H1 (cell line): ENCODE results near the gene AMZ1. TPM values are rescaled to one million over a fixed set of nuclear protein-coding genes. Genes with fewer than 3 reads are reported as not detected.

Experiments used
- CTCF ChIA-PET: fragments of 300-600 bp; sonication (Branson Sonifier 250); formaldehyde crosslinking; loops from one replicate; lab custom pipeline; 2021; ENCODE audit not compliant: partially characterized antibody; lab: Charles Lee
- POLR2A ChIA-PET: fragments of 300-600 bp; sonication (Branson Sonifier 250); formaldehyde crosslinking; loops from one replicate; lab custom pipeline; 2021; ENCODE audit warnings: inconsistent platforms; ENCODE audit not compliant: partially characterized antibody; lab: Charles Lee
- DNase-seq, 2 experiments: peaks; one replicate each; pipeline versions ENCODE4 v3.0.0 to v3.0.0-alpha.2; 2010 to 2022; ENCODE audit warnings: low spot score in 2 of 2, low read depth in 1 of 2, mixed read lengths in 1 of 2
- FAIRE-seq: peaks from 2 replicates; lab custom pipeline; 2011; peaks lifted over from hg19 to GRCh38; lab: Jason Lieb, UNC
- H2AFZ ChIP-seq: 2 replicates; pipeline ENCODE4 v1.8.1; 2012; ENCODE audit warnings: low read length, inconsistent platforms
- H2AK5ac ChIP-seq: 2 replicates; pipeline ENCODE4 v1.6.1; 2013; ENCODE audit warnings: low read depth, low read length
- H2BK120ac ChIP-seq: replicated peaks from 2 replicates; pipeline ENCODE3; 2013; ENCODE audit warnings: low read depth, low read length, inconsistent platforms
- H2BK12ac ChIP-seq: 2 replicates; pipeline ENCODE4 v1.6.1; 2013; ENCODE audit warnings: low read depth, low read length
- H2BK15ac ChIP-seq: 2 replicates; pipeline ENCODE4 v1.6.1; 2013; ENCODE audit warnings: low read length
- H2BK20ac ChIP-seq: 2 replicates; pipeline ENCODE4 v1.6.1; 2013; ENCODE audit warnings: low read length
- H2BK5ac ChIP-seq: 2 replicates; pipeline ENCODE4 v1.6.1; 2013; ENCODE audit warnings: low read depth, low read length
- H3K14ac ChIP-seq: 2 replicates; pipeline ENCODE4 v1.6.1; 2013; ENCODE audit warnings: inconsistent platforms; ENCODE audit not compliant: insufficient read length
- H3K18ac ChIP-seq: 2 replicates; pipeline ENCODE4 v1.6.1; 2013; ENCODE audit warnings: low read length; ENCODE audit errors: extremely low read depth
- H3K23ac ChIP-seq: 2 replicates; pipeline ENCODE4 v1.6.1; 2013; ENCODE audit warnings: inconsistent platforms; ENCODE audit not compliant: insufficient read length
- H3K23me2 ChIP-seq: 2 replicates; pipeline ENCODE4 v1.6.1; 2013; ENCODE audit warnings: low read depth, low read length
- H3K27ac ChIP-seq: 2 replicates; pipeline ENCODE4 v1.6.1; 2011; ENCODE audit warnings: low read depth, low read length, inconsistent platforms
- H3K27me3 ChIP-seq, 4 experiments: replicated peaks in 1 of 4; 1 replicate in 1 of 4; 2 replicates in 3 of 4; pipeline versions ENCODE4 v1.6.1 to v1.8.1; 2011 to 2013; ENCODE audit warnings: low read length in 3 of 4, mild to moderate bottlenecking in 3 of 4, inconsistent platforms in 2 of 4, mixed read lengths in 2 of 4, moderate library complexity in 1 of 4; ENCODE audit not compliant: control insufficient read depth in 3 of 4, insufficient read depth in 3 of 4; ENCODE audit errors: extremely low read depth in 1 of 4
- H3K36me3 ChIP-seq, 4 experiments: 2 replicates each; pipeline versions ENCODE4 v1.6.1 to v1.8.1; 2011 to 2013; ENCODE audit warnings: mild to moderate bottlenecking in 4 of 4, low read length in 3 of 4, moderate library complexity in 2 of 4, control low read depth in 1 of 4, inconsistent platforms in 1 of 4; ENCODE audit not compliant: insufficient read depth in 4 of 4, control insufficient read depth in 2 of 4
- H3K4ac ChIP-seq: replicated peaks from 2 replicates; pipeline ENCODE3; 2013; ENCODE audit warnings: low read length, low read depth, mixed read lengths, inconsistent platforms; ENCODE audit not compliant: insufficient read length
- H3K4me1 ChIP-seq, 4 experiments: replicated peaks in 1 of 4; 1 replicate in 1 of 4; 2 replicates in 3 of 4; pipeline versions ENCODE4 v1.6.1 to v1.8.1; 2011 to 2013; ENCODE audit warnings: low read length in 3 of 4, inconsistent platforms in 2 of 4, mixed read lengths in 1 of 4; ENCODE audit not compliant: insufficient read depth in 4 of 4, control insufficient read depth in 3 of 4
- H3K4me2 ChIP-seq, 2 experiments: 2 replicates each; pipeline versions ENCODE4 v1.6.1 to v1.8.1; 2011 to 2013; ENCODE audit warnings: low read depth in 2 of 2, low read length in 2 of 2, control low read depth in 1 of 2, inconsistent platforms in 1 of 2, mild to moderate bottlenecking in 1 of 2; ENCODE audit not compliant: insufficient read depth in 1 of 2
- H3K4me3 ChIP-seq, 4 experiments: fragments of 200-600, 300-600 bp in 1 of 4; sonication (generic), shearing (Covaris generic), sonication (Bioruptor Twin) in 1 of 4; 2 replicates each; pipeline versions ENCODE4 v1.5.1 to v1.8.1; 2011 to 2016; ENCODE audit warnings: low read length in 4 of 4, low read depth in 3 of 4, control low read depth in 2 of 4, inconsistent platforms in 2 of 4, mild to moderate bottlenecking in 2 of 4, mixed read lengths in 1 of 4, moderate library complexity in 1 of 4; ENCODE audit not compliant: insufficient read depth in 2 of 4; ENCODE audit errors: extremely low read depth in 1 of 4
- H3K56ac ChIP-seq: replicated peaks from 2 replicates; pipeline ENCODE3; 2013; ENCODE audit warnings: low read depth, mild to moderate bottlenecking, mixed read lengths, low read length, inconsistent platforms; ENCODE audit not compliant: insufficient read length
- H3K79me1 ChIP-seq: 2 replicates; pipeline ENCODE4 v1.6.1; 2013; ENCODE audit warnings: low read depth, low read length, control low read depth
- H3K79me2 ChIP-seq, 2 experiments: 2 replicates each; pipeline versions ENCODE4 v1.6.1 to v1.8.1; 2012 to 2013; ENCODE audit warnings: low read length in 2 of 2, mild to moderate bottlenecking in 2 of 2, inconsistent platforms in 1 of 2; ENCODE audit not compliant: insufficient read depth in 2 of 2, control insufficient read depth in 1 of 2
- H3K9ac ChIP-seq, 4 experiments: replicated peaks in 1 of 4; 1 replicate in 1 of 4; 2 replicates in 3 of 4; pipeline versions ENCODE4 v1.6.1 to v1.8.1; 2011 to 2013; ENCODE audit warnings: low read depth in 3 of 4, low read length in 3 of 4, control low read depth in 2 of 4, mild to moderate bottlenecking in 2 of 4, moderate library complexity in 2 of 4, inconsistent platforms in 1 of 4; ENCODE audit errors: extremely low read depth in 1 of 4
- H3K9me3 ChIP-seq, 2 experiments: 2 replicates each; pipeline versions ENCODE4 v1.6.1 to v1.8.1; 2012 to 2013; ENCODE audit warnings: mild to moderate bottlenecking in 2 of 2, moderate library complexity in 2 of 2, control low read depth in 1 of 2, inconsistent platforms in 1 of 2, low read depth in 1 of 2, low read length in 1 of 2, mixed read lengths in 1 of 2; ENCODE audit not compliant: insufficient read depth in 2 of 2
- H4K20me1 ChIP-seq, 2 experiments: replicated peaks in 1 of 2; 2 replicates each; pipeline versions ENCODE3 to v1.8.1; 2011 to 2013; ENCODE audit warnings: inconsistent platforms in 2 of 2, low read length in 2 of 2, mild to moderate bottlenecking in 1 of 2; ENCODE audit not compliant: insufficient read depth in 2 of 2, control insufficient read depth in 1 of 2
- H4K5ac ChIP-seq: 2 replicates; pipeline ENCODE4 v1.6.1; 2013; ENCODE audit warnings: low read length, low read depth, mixed read lengths, inconsistent platforms; ENCODE audit not compliant: insufficient read length
- H4K8ac ChIP-seq: 2 replicates; pipeline ENCODE4 v1.8.0; 2013; ENCODE audit warnings: mild to moderate bottlenecking, moderate library complexity, low read length, inconsistent platforms; ENCODE audit not compliant: insufficient read depth; ENCODE audit errors: extremely low read depth
- H4K91ac ChIP-seq: replicated peaks from 2 replicates; pipeline ENCODE3; 2013; ENCODE audit warnings: low read length, mixed read lengths, inconsistent platforms; ENCODE audit not compliant: insufficient read length
- BACH1 ChIP-seq: IDR thresholded peaks from 2 replicates; pipeline ENCODE4 v1.6.1; 2012; ENCODE audit warnings: low read length, improper control_type of control experiment
- BRCA1 ChIP-seq: IDR thresholded peaks from 2 replicates; pipeline ENCODE4 v1.6.1; 2012; ENCODE audit warnings: low read depth, low read length, improper control_type of control experiment
- CHD2 ChIP-seq: IDR thresholded peaks from 2 replicates; pipeline ENCODE4 v1.6.1; 2012; ENCODE audit warnings: low read length, improper control_type of control experiment
- E2F6 ChIP-seq: IDR thresholded peaks from 2 replicates; pipeline ENCODE4 v1.6.1; 2012; ENCODE audit warnings: inconsistent platforms
- FOSL1 ChIP-seq: IDR thresholded peaks from 2 replicates; pipeline ENCODE4 v1.6.1; 2011; ENCODE audit warnings: mild to moderate bottlenecking, low read depth, low read length, moderate library complexity; ENCODE audit not compliant: insufficient read depth
- HDAC2 ChIP-seq, 2 experiments: fragments of 300-600 bp in 1 of 2; sonication (generic) in 1 of 2; IDR thresholded peaks; 2 replicates each; pipeline ENCODE4 v1.6.1; 2011 to 2012; ENCODE audit warnings: low read depth in 2 of 2, low read length in 2 of 2, mild to moderate bottlenecking in 2 of 2, moderate library complexity in 2 of 2, borderline replicate concordance in 1 of 2, inconsistent platforms in 1 of 2
- SP1 ChIP-seq: IDR thresholded peaks from 2 replicates; pipeline ENCODE4 v1.6.1; 2011; ENCODE audit warnings: low read depth, low read length
- SP2 ChIP-seq: IDR thresholded peaks from 2 replicates; pipeline ENCODE4 v1.6.1; 2012; ENCODE audit warnings: mild to moderate bottlenecking, low read length, inconsistent platforms
- WGBS, 2 experiments: shearing (Covaris generic) in 1 of 2; methylation state at CpG; one replicate each; pipeline versions ENCODE4 v1.1.6 to v1.1.7; 2013 to 2015; ENCODE audit warnings: low lambda C conversion rate in 2 of 2, mixed read lengths in 2 of 2, inconsistent platforms in 1 of 2, low coverage in 1 of 2, missing lambda C conversion rate in 1 of 2; ENCODE audit not compliant: insufficient replicate concordance in 2 of 2, insufficient coverage in 1 of 2, insufficient read length in 1 of 2; ENCODE audit errors: extremely low coverage in 1 of 2, missing lambda C conversion rate in 1 of 2; 5-methylcytosine and 5-hydroxymethylcytosine counted together
- polyA plus RNA-seq, 7 experiments: library from polyadenylated mRNA; depleted of rRNA in 3 of 7; stranded (reverse) in 5 of 7; unstranded in 2 of 7; fragments of >200 nt in 5 of 7; fragments of 200-250 nt in 2 of 7; gene quantifications; 1 replicate in 5 of 7; 2 replicates in 1 of 7; 4 replicates in 1 of 7; pipeline versions ENCODE4 v1.2.1 to v1.2.3, GENCODE V29; 2011 to 2013; ENCODE audit warnings: missing spikeins in 2 of 7, mixed read lengths in 2 of 7
- total RNA-seq: library from RNA; stranded (reverse); fragmentation: NEBNext Ultra II Directional; extraction: Animal tissue kit (Norgen Biotek cat#: 25700); gene quantifications from 2 replicates; pipeline ENCODE4 v1.2.1, GENCODE V29; 2021
- TF ChIP-seq, protein P1 (sequence below): IDR thresholded peaks from 2 replicates; pipeline ENCODE4 v1.6.1; 2012; ENCODE audit warnings: low read length, inconsistent platforms
- TF ChIP-seq, protein P2 (sequence below): IDR thresholded peaks from 2 replicates; pipeline ENCODE4 v1.6.1; 2011; ENCODE audit warnings: low read length, improper control_type of control experiment

AMZ1 gene
- total and polyA plus RNA-seq, 2 of the 8 experiments (the other 6 are each of a cell fraction or from before 2014, with no cell fraction given), result 0.59 to 1.4 TPM

GRCh38 chr7:2670171-2670570 is 17.8 kb upstream of the AMZ1 start:
- Histone ChIP-seq H2BK12ac (no peak overlapping the region), H4K5ac (no peak overlapping the region), H3K18ac (no peak overlapping the region), H2AFZ (no peak overlapping the region), H3K27ac (no peak overlapping the region), H2BK15ac (no peak overlapping the region), H2BK5ac (no peak overlapping the region), H3K79me2 (no peaks in the 10 kb centered on the region), H2BK120ac (no peak overlapping the region), H3K79me1 (no peaks in the 10 kb centered on the region), H3K36me3 (no peaks in the 10 kb centered on the region), H3K4me3 (no peak overlapping the region), H3K27me3 (peaks cover 0 to 7% (median 0%) of the 10 kb centered on the region in 4 experiments; a peak in 2 of 7 replicates), H3K23me2 (no peaks in the 10 kb centered on the region), H3K4ac (peak overlapping the region; percentile 53), H2AK5ac (no peak overlapping the region), H3K56ac (peak overlapping the region; percentile 46), H3K9ac (no peak overlapping the region), H3K9me3 (peaks cover 0 to 4% of the 10 kb centered on the region in 2 experiments; a peak in 2 of 4 replicates), H3K23ac (no peak overlapping the region), H4K8ac (no peak overlapping the region; the same call in 1 of the 2 replicates), H2BK20ac (no peak overlapping the region), H3K4me1 (no peaks in the 10 kb centered on the region), H3K4me2 (no peak overlapping the region), H4K91ac (no peak overlapping the region), H4K20me1 (no peaks in the 10 kb centered on the region), H3K14ac (no peak overlapping the region)
- TF ChIP-seq SP1 (no peak), E2F6 (no peak), BACH1 (no peak), SP2 (no peak), HDAC2 (IDR thresholded peaks at IDR 0.05; ENCODE audit: borderline replicate concordance in 1 of 2, low read depth in 2 of 2, low read length in 2 of 2) (no peak), BRCA1 (no peak), FOSL1 (no peak), CHD2 (no peak)
- TF ChIP-seq, protein P1, sequence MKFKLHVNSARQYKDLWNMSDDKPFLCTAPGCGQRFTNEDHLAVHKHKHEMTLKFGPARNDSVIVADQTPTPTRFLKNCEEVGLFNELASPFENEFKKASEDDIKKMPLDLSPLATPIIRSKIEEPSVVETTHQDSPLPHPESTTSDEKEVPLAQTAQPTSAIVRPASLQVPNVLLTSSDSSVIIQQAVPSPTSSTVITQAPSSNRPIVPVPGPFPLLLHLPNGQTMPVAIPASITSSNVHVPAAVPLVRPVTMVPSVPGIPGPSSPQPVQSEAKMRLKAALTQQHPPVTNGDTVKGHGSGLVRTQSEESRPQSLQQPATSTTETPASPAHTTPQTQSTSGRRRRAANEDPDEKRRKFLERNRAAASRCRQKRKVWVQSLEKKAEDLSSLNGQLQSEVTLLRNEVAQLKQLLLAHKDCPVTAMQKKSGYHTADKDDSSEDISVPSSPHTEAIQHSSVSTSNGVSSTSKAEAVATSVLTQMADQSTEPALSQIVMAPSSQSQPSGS, result no peak
- TF ChIP-seq, protein P2, sequence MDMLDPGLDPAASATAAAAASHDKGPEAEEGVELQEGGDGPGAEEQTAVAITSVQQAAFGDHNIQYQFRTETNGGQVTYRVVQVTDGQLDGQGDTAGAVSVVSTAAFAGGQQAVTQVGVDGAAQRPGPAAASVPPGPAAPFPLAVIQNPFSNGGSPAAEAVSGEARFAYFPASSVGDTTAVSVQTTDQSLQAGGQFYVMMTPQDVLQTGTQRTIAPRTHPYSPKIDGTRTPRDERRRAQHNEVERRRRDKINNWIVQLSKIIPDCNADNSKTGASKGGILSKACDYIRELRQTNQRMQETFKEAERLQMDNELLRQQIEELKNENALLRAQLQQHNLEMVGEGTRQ, result no peak
- no peak for FAIRE-seq
- DNase-seq, result no peak
- ChIA-PET CTCF (interaction anchor here (0.6 to 8.1 kb wide), 37 partner anchors 9 to 265 kb away, joined by 3 to 83 read pairs (median 4); partner anchors contain the start of gene AMZ1), POLR2A (interaction anchor here (1.1 to 1.4 kb wide), 2 partner anchors 10 to 40 kb away, joined by 4 to 5 read pairs; no protein-coding TSS in a partner anchor)
- 89% methylated on average over 8 of the region's 13 CpGs; no CpG with 5 or more reads in 1 of the 2 experiments for WGBS, 2 experiments
